ENCODE data around the gene NUDT8. TPM values are rescaled to one million over a fixed set of nuclear protein-coding genes. Genes with fewer than 3 reads are reported as not detected.

Gene NUDT8
- 25.5 and 33.3 TPM in 2 replicates for total RNA-seq (2021)
- Bru-seq, nascent RNA, result percentile 42 among the genes with signal in this experiment
- BruChase-seq, experiment 1, labeled RNA remaining after a 2-hour chase, result percentile 36 among the genes with signal in this experiment
- percentile 43 among the genes with signal in this experiment for BruChase-seq, experiment 2, labeled RNA remaining after a 6-hour chase
- long read RNA-seq, transcript NUDT8-201 (3 exons, 809 nt), result minor isoform, 6 of 35 reads
- long read RNA-seq, transcript NUDT8-202 (4 exons, 728 nt), result major isoform, 27 of 35 reads
- long read RNA-seq, partial matches to known transcripts, result 0 of 35 reads
- long read RNA-seq, other reads (novel, unspliced or antisense), result 2 of 35 reads

- CTCF ChIA-PET, result interaction anchor here (0.5 to 1.7 kb wide), 12 partner anchors 16 to 1298 kb away, joined by 3 to 8 read pairs (median 3); partner anchors contain the start of gene TBC1D10C
- no peaks in the 10 kb centered on the region for H3K9me3 ChIP-seq (ENCODE audit: insufficient read depth, low read depth)
- DNase-seq, result peak; percentile 70 to 80
- TF ChIP-seq CTCF (conservative IDR thresholded peaks at IDR 0.05) (peak; percentile 96), EZH2 (IDR thresholded peaks at IDR 0.05; ENCODE audit: low read depth) (no peak)
- H3F3A ChIP-seq (ENCODE audit: insufficient read depth, low read depth), result peaks cover 3% of the 10 kb centered on the region; the same call in 1 of the 2 replicates
- H2AFZ ChIP-seq, result peak within 1 kb of the TSS; percentile 96
- H3K9me2 ChIP-seq (ENCODE audit: insufficient read depth), result no peaks in the 10 kb centered on the region
- intact Hi-C loops (cut with micrococcal nuclease; ENCODE audit: unreplicated experiment), result loop anchor here (2.0 kb wide), 1 partner anchor 47 kb away; the partner anchor contains the start of gene GSTP1
- no peaks in the 10 kb centered on the region for H3K27me3 ChIP-seq (ENCODE audit: insufficient read depth, low read depth)
- no peaks in the 10 kb centered on the region for H3K36me3 ChIP-seq (ENCODE audit: low read depth)
- peak within 1 kb of the TSS; percentile 87 for H3K4me3 ChIP-seq
- no peaks in the 10 kb centered on the region for H3K79me2 ChIP-seq (ENCODE audit: low read depth)
- BruUV-seq (replicated peaks), result no TSS peak
- peak within 1 kb of the TSS; percentile 92 for H3K4me2 ChIP-seq
- POLR2A ChIA-PET (ENCODE audit: unreplicated experiment), result interaction anchor here (0.6 to 1.0 kb wide), 5 partner anchors 15 to 391 kb away, joined by 3 to 9 read pairs (median 6); no protein-coding TSS in a partner anchor
- H4K20me1 ChIP-seq (ENCODE audit: insufficient read depth), result no peaks in the 10 kb centered on the region
- H3K4me1 ChIP-seq (replicated peaks; ENCODE audit: insufficient read depth), result peaks cover 8% of the 10 kb centered on the region
- peak within 1 kb of the TSS; percentile 50 for H3K27ac ChIP-seq
Observed at GRCh38 chr11:67629386-67630227, at the start of gene NUDT8. NUDT8 (minus strand) TSS chr11:67629937; CDS start chr11:67629911, 26 bp downstream.

- Histone ChIP-seq H3K79me2 (ENCODE audit: low read depth) (peaks cover 13% of the 10 kb centered on the region; the same call in 1 of the 2 replicates), H3K27ac (peak overlapping the region; percentile 68), H3K36me3 (ENCODE audit: low read depth) (no peaks in the 10 kb centered on the region), H3K4me1 (replicated peaks; ENCODE audit: insufficient read depth) (peaks cover 49% of the 10 kb centered on the region), H3K9me2 (ENCODE audit: insufficient read depth) (no peaks in the 10 kb centered on the region), H3F3A (ENCODE audit: insufficient read depth, low read depth) (peaks cover 21% of the 10 kb centered on the region), H4K20me1 (ENCODE audit: insufficient read depth) (no peaks in the 10 kb centered on the region), H3K4me3 (peak overlapping the region; percentile 19; the same call in 1 of the 2 replicates), H3K27me3 (ENCODE audit: insufficient read depth, low read depth) (no peaks in the 10 kb centered on the region), H3K9me3 (ENCODE audit: insufficient read depth, low read depth) (no peaks in the 10 kb centered on the region), H3K4me2 (peak overlapping the region; percentile 69), H2AFZ (no peak overlapping the region)
- ChIA-PET POLR2A (ENCODE audit: unreplicated experiment) (interaction anchor here (0.5 to 1.1 kb wide), 3 partner anchors 23 to 318 kb away, joined by 3 to 5 read pairs (median 4); partner anchors contain the start of gene AIP), CTCF (interaction anchor here (0.5 kb wide), 1 partner anchor 273 kb away, joined by 4 read pairs; the partner anchor contains the start of gene PPP1CA)
- no peak for TF ChIP-seq EZH2 (IDR thresholded peaks at IDR 0.05; ENCODE audit: low read depth)
- TF ChIP-seq CTCF (conservative IDR thresholded peaks at IDR 0.05), result no peak
- intact Hi-C loops (cut with micrococcal nuclease; ENCODE audit: unreplicated experiment), result no loop called here
- BruUV-seq (replicated peaks), result no TSS peak
- peak; percentile 42 to 46 for DNase-seq
Observed at GRCh38 chr11:67675058-67675747, 45.5 kb upstream of the NUDT8 start.

All from PC-9 (cell line).